Stimulated activated naive CD8-positive, alpha-beta T cell treated with anti-CD3 and anti-CD28 coated beads, Interleukin-15, amount 100 ng/mL, for 72 hours (primary cell): ENCODE measurements around the gene DCC.

Source experiments
- ATAC-seq: fragments of 150-1000 bp; cut with Tn5 transposase; 2 replicates; pipeline ENCODE4 v1.10.0; 2021; ENCODE audit warnings: mild to moderate bottlenecking, moderate library complexity
- DNase-seq, 2 donors: peaks; one replicate each; pipeline ENCODE4 v3.0.0; 2021 to 2022
- H3K27ac Mint-ChIP-seq, 2 donors: one replicate each; pipeline ENCODE4 v1.8.0; 2022; ENCODE audit warnings: mild to moderate bottlenecking in 2 of 2, mixed read lengths in 2 of 2, moderate library complexity in 2 of 2
- H3K27me3 Mint-ChIP-seq: one replicate; pipeline ENCODE4 v1.8.0; 2022; ENCODE audit warnings: mixed read lengths
- H3K4me1 Mint-ChIP-seq: one replicate; pipeline ENCODE4 v1.8.0; 2022; ENCODE audit warnings: mild to moderate bottlenecking, mixed read lengths
- H3K4me3 Mint-ChIP-seq, 2 donors: one replicate each; pipeline ENCODE4 v1.8.0; 2022; ENCODE audit warnings: mild to moderate bottlenecking in 2 of 2, mixed read lengths in 2 of 2, moderate library complexity in 1 of 2
- H3K9me3 Mint-ChIP-seq, 2 donors: one replicate each; pipeline ENCODE4 v1.8.0; 2022; ENCODE audit warnings: mixed read lengths in 2 of 2

DCC gene

GRCh38 chr18:53241161-53241560, 901.2 kb downstream of the DCC start:
- Mint-ChIP-seq H3K9me3 (peaks cover 16 to 18% of the 10 kb centered on the region in 2 donors), H3K27me3 (no peaks in the 10 kb centered on the region), H3K4me1 (no peaks in the 10 kb centered on the region), H3K4me3 (no peak overlapping the region), H3K27ac (no peak overlapping the region)
- ATAC-seq: no peak
- DNase-seq: no peak

GRCh38 chr18:53253789-53254188, 913.8 kb downstream of the DCC start:
- Mint-ChIP-seq H3K4me3 (no peak overlapping the region), H3K27me3 (no peaks in the 10 kb centered on the region), H3K27ac (no peak overlapping the region), H3K9me3 (peaks cover 10 to 17% of the 10 kb centered on the region in 2 donors), H3K4me1 (no peaks in the 10 kb centered on the region)
- ATAC-seq: no peak
- DNase-seq: no peak

DNA sequence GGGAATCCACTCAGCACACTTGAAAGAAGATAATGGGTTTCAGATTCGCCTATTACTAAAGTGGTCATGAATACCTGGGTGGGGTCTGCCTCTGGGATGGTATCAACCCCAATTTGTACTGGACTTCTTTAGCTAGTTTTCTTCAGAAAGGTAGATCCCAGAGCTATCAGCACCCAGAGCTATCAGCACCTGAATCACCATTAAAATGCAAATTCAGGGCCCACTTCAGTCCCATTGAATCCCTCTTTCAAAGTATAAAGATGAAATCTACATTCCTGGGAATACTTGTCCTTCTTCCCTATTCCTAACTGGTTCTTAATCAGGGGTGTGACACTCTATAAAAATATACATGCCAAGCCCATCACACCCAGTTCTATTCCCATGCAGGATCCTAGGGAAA, 914.3 kb downstream of the DCC start:
- Mint-ChIP-seq H3K27ac (no peak overlapping the region), H3K4me1 (no peaks in the 10 kb centered on the region), H3K9me3 (peaks cover 10 to 14% of the 10 kb centered on the region in 2 donors), H3K4me3 (no peak overlapping the region), H3K27me3 (no peaks in the 10 kb centered on the region)
- ATAC-seq (no peak), DNase-seq (no peak)

DNA sequence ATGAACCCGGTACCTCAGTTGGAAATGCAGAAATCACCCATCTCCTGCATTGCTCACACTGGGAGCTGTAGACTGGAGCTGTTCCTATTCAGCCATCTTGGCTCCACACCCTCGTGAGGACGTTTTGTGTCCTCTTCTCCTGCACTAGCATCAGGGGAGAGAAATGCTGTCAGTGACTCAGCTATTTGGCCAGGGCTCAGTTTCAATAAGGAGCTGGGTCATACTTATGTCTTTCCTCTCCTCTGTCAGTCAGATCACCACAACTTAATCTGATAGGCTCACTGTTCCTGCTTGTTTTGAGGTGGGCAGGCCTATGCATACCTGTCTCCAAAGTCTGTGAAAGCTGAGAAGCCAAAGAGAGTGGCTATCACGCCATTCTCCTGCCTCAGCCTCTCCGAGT, 921.2 kb downstream of the DCC start:
- Mint-ChIP-seq H3K9me3 (peaks cover 12 to 15% of the 10 kb centered on the region in 2 donors), H3K4me1 (no peaks in the 10 kb centered on the region)
- ATAC-seq: no peak

GRCh38 chr18:53266850-53267249, 926.9 kb downstream of the DCC start:
- no peaks in the 10 kb centered on the region for H3K4me1 Mint-ChIP-seq
- H3K27me3 Mint-ChIP-seq: no peaks in the 10 kb centered on the region
- ATAC-seq (no peak), DNase-seq (no peak)
- H3K27ac Mint-ChIP-seq: no peak overlapping the region
- H3K4me3 Mint-ChIP-seq: no peak overlapping the region
- peaks cover 6 to 12% of the 10 kb centered on the region in 2 donors for H3K9me3 Mint-ChIP-seq

More for the DNA sequence above, 921.2 kb downstream of the DCC start:
- Mint-ChIP-seq H3K4me3 (no peak overlapping the region), H3K27ac (no peak overlapping the region), H3K27me3 (no peaks in the 10 kb centered on the region)
- no peak for DNase-seq

DNA sequence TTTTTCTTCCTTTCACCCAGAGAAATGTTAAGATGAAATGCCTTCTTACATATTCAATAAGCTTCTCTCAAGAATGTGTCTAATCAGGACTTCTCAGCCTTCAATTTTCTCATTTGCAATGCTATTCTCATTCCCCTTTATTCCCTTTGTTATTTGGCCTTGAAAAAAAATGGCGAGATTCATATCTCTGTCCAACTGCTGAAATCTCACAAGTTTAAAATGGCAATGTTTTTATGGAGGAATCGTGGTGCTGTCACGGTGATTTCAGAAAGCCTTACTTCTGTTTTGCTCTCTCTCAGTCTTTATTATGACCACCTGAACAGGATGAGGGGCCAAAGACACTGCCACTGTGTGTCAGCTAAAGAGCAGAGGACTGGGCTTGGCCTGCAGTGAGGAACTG, 928.5 kb downstream of the DCC start:
- H3K27me3 Mint-ChIP-seq: no peaks in the 10 kb centered on the region
- peaks cover 6 to 12% of the 10 kb centered on the region in 2 donors for H3K9me3 Mint-ChIP-seq
- ATAC-seq: no peak
- H3K4me3 Mint-ChIP-seq: no peak overlapping the region
- no peak for DNase-seq
- H3K4me1 Mint-ChIP-seq: no peaks in the 10 kb centered on the region
- no peak overlapping the region for H3K27ac Mint-ChIP-seq

DNA sequence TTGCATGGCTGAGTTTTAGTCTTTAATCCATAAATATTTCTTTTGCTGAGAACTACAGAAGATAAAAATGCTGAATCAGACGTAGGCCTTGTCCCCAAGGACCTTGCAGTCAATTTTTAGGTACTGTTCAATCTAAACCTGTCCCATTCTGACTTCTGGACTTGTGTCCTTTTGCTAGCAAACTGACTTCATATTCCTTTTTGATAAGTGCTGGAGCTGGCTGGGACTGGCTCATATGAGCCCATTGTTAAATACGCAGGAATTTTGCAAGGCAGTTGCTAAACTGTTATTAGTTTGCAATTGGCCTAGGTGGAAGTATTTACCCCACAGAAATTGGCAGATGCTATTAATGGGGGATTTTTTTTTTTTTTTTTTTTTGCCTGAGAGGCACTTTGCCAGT, 941.4 kb downstream of the DCC start:
- H3K4me1 Mint-ChIP-seq: no peaks in the 10 kb centered on the region
- H3K27me3 Mint-ChIP-seq: no peaks in the 10 kb centered on the region
- peaks cover 10 to 22% of the 10 kb centered on the region in 2 donors for H3K9me3 Mint-ChIP-seq
- no peak overlapping the region for H3K27ac Mint-ChIP-seq
- DNase-seq: no peak
- ATAC-seq: no peak
- H3K4me3 Mint-ChIP-seq: no peak overlapping the region

DNA sequence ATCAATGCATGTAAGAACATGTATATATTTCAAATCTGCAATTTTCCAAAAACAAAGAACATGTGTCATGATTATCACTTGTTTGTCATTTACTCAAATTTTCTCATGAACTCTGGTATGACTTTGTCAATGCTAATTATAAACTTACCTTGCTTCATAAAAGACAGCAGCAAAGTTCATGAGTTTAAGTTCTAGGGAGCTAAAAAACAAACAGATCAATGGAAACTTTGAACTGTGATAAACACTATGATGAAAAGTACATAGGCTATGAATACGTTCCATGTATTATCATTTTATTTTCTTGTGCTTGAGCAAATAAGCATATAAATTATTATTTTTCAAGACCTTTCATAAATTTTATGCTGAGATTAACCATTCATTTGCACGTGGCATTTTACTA, 943.7 kb downstream of the DCC start:
- no peak overlapping the region for H3K27ac Mint-ChIP-seq
- DNase-seq: no peak
- no peaks in the 10 kb centered on the region for H3K4me1 Mint-ChIP-seq
- ATAC-seq: no peak
- H3K27me3 Mint-ChIP-seq: no peaks in the 10 kb centered on the region
- H3K4me3 Mint-ChIP-seq: no peak overlapping the region
- peaks cover 6 to 16% of the 10 kb centered on the region in 2 donors for H3K9me3 Mint-ChIP-seq

DNA sequence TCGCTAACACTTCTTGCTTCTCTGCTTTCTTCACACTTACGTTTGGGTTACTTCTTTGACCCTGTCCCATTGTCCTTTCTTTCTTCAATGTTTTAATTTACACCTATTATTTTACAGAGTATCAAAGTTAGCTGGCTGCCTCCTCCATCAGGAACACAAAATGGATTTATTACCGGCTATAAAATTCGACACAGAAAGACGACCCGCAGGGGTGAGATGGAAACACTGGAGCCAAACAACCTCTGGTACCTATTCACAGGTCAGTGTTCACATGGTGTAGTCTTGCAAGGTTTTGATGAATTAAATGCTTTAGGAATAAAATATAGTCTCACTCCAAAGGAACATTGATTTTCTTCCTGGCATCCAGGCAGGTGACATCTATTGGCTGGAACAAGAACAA, 965.5 kb downstream of the DCC start:
- no peaks in the 10 kb centered on the region for H3K4me1 Mint-ChIP-seq
- peaks cover 15 to 17% of the 10 kb centered on the region in 2 donors for H3K9me3 Mint-ChIP-seq
- DNase-seq (no peak), ATAC-seq (no peak)
- H3K27me3 Mint-ChIP-seq: no peaks in the 10 kb centered on the region
- H3K27ac Mint-ChIP-seq: no peak overlapping the region
- H3K4me3 Mint-ChIP-seq: no peak overlapping the region

DNA sequence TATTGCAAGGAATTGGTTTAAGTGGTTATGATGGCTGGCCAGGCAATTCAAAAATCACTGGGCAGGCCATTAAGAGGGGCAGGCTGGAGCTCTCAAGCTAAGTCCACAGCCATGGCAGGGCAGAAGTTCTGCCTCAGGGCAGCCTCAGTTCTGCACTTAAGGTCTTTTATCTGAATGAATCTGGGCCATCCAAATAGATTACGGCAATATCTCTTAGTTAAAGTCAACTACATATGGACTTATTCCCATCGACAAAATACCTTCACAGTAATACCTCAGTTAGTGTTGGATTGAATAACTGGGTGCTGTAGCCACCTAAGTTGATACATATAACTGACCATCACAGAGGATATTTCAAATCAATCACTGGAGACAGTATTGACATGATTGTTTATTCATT, 979.6 kb downstream of the DCC start:
- ATAC-seq (no peak), DNase-seq (no peak)
- peaks cover 12% of the 10 kb centered on the region in 2 donors for H3K9me3 Mint-ChIP-seq
- no peaks in the 10 kb centered on the region for H3K4me1 Mint-ChIP-seq
- H3K27ac Mint-ChIP-seq: no peak overlapping the region
- no peaks in the 10 kb centered on the region for H3K27me3 Mint-ChIP-seq
- H3K4me3 Mint-ChIP-seq: no peak overlapping the region

DNA sequence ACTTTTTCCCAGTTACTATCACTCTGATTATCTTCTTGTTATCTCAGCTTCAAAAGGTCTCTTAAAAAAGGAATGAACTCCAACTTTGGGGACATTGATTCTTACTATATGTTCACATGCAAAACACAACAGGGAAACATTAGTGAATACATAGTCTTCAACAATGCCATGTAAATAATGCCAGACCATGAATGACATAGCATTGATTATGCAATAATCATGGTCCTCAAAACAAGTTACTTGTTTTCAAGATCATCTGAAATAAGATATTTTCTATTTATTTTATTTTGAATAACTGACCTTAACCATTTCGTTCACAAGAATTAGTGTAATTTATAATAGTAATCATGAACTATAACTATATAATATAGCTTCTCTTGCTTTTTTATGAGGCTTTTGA, 982.2 kb downstream of the DCC start:
- Mint-ChIP-seq H3K9me3 (peaks cover 12% of the 10 kb centered on the region in 2 donors), H3K27me3 (no peaks in the 10 kb centered on the region), H3K4me3 (no peak overlapping the region), H3K27ac (no peak overlapping the region), H3K4me1 (no peaks in the 10 kb centered on the region)
- ATAC-seq: no peak
- no peak for DNase-seq

DNA sequence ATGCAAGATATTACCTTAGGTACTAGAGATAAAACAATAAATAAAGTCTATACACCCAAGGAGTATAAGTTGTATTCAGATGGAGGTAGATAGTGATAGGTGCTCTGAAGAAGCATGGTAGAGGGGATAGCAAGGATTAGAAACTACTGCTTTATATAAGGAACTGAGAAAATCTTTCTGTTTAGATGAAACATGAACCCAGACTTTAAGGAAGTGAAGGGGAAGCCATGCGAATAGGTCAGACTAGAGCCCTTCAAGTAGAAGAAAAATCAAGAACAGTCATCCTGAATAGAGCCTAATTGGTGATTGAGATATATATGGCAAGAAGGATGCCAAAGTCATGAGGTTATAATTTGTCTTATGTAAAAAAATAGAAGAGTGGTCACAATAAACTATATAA, 984.4 kb downstream of the DCC start:
- DNase-seq (no peak), ATAC-seq (no peak)
- no peaks in the 10 kb centered on the region for H3K27me3 Mint-ChIP-seq
- no peaks in the 10 kb centered on the region for H3K9me3 Mint-ChIP-seq
- H3K27ac Mint-ChIP-seq: no peak overlapping the region
- no peaks in the 10 kb centered on the region for H3K4me1 Mint-ChIP-seq
- no peak overlapping the region for H3K4me3 Mint-ChIP-seq

DNA sequence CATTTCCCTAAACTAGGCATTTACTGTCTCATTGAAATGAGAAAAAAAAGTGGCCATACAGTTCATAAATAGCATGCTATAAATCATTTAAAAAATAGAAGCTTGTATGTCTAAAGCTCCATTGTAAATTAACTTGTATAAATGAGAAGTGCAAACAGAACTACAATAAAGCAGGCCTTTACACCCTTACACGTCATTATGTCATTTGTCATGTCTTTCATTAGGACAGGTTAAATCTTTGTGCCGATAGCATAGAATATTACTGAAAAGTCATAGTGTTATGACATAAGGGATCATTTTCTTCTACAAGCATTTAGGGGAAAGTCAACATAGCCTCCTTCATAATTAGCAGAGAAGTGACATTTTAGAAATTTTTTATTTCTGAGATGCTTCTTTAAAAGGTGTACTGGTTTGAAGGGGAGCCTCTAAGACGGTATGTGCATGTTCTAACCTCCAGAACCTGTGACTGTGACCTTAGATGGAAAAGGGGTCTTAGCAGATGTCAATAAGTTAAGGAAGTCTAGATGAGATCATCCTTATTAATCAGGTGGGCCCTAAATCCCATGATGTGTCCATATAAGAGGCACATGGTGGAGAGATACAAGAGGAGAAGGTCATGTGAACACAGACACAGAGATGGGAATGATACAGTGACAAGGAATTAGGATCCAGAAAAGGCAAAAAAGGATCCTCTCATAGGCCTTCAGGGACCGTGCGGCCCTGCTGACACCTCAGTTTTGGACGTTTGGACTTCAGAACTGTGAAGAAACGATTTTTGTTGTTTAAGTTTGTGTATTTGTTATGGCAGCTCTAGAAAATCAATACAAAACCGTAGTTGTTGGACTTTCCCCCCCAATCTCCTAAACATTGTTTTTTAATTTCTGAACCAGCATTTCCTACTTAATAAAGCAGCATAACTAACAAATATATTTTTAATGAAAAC, 1020.8 kb downstream of the DCC start:
- H3K9me3 Mint-ChIP-seq: no peaks in the 10 kb centered on the region
- ATAC-seq: no peak
- H3K27me3 Mint-ChIP-seq: no peaks in the 10 kb centered on the region
- no peaks in the 10 kb centered on the region for H3K4me1 Mint-ChIP-seq
- DNase-seq: no peak
- H3K27ac Mint-ChIP-seq: no peak overlapping the region
- H3K4me3 Mint-ChIP-seq: no peak overlapping the region

DNA sequence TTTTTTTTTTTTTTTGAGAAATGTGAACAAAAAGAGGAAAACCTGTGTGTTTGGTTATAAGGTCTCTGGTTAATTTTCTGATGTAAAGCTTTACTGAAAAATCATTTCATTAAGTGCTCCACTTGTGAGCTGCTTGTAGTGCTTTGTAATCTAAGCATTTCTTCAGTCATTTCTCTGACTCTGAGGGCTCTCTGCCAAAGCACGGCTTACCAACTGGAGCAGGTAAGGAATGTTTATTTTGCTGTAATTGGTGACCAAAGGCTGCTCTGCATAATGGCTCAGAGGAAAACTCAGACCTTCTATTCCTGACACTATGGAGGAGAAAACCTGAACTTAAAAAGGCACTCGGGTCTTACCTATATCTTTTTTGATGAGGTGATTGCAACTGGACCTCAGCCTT, 1035.6 kb downstream of the DCC start:
- H3K27ac Mint-ChIP-seq: no peak overlapping the region
- ATAC-seq: no peak
- no peak overlapping the region for H3K4me3 Mint-ChIP-seq

GRCh38 chr18:53380063-53380639, 1040.2 kb downstream of the DCC start:
- DNase-seq (no peak), ATAC-seq (no peak)
- peaks cover 0 to 8% of the 10 kb centered on the region in 2 donors for H3K9me3 Mint-ChIP-seq
- H3K4me3 Mint-ChIP-seq: no peak overlapping the region
- H3K27ac Mint-ChIP-seq: no peak overlapping the region
- no peaks in the 10 kb centered on the region for H3K27me3 Mint-ChIP-seq
- no peaks in the 10 kb centered on the region for H3K4me1 Mint-ChIP-seq

More for the DNA sequence above, 1035.6 kb downstream of the DCC start:
- DNase-seq: no peak
- H3K27me3 Mint-ChIP-seq: no peaks in the 10 kb centered on the region
- no peaks in the 10 kb centered on the region for H3K9me3 Mint-ChIP-seq
- H3K4me1 Mint-ChIP-seq: no peaks in the 10 kb centered on the region

DNA sequence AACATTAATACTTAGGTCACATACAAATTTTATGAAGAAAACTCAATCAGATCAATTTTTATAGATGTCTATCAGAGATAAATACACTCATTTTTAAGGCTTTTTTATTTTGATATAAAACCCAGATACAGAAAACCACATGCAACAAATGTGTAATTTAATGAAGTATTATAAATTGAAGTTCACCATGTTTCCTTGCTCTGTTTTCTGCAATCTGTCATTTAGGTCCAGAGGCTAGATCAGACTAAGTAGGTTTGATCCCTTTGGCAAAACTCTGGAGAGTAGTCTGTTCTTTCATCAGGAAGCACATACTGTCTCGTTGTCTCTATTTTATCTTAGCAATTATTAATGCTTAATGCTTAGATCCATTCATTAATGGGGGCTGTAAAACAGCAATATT, 1042.9 kb downstream of the DCC start:
- Mint-ChIP-seq H3K9me3 (peaks cover 0 to 8% of the 10 kb centered on the region in 2 donors), H3K4me1 (no peaks in the 10 kb centered on the region), H3K27me3 (no peaks in the 10 kb centered on the region), H3K4me3 (no peak overlapping the region), H3K27ac (no peak overlapping the region)
- ATAC-seq: no peak
- no peak for DNase-seq
